HG03097 (cell line): Measurements from ENCODE around the gene MKNK1.
"Not testable (repeated sequence)": the region's sequence is repeated elsewhere in the genome, so short reads cannot be mapped to it uniquely, and the experiment has no call there.

Experiments used
- ATAC-seq: cut with Tn5 transposase; IDR thresholded peaks from one replicate; pipeline ENCODE4 v1.9.1; 2021; ENCODE audit not compliant: unreplicated experiment, low FRiP score

The MKNK1 gene

DNA sequence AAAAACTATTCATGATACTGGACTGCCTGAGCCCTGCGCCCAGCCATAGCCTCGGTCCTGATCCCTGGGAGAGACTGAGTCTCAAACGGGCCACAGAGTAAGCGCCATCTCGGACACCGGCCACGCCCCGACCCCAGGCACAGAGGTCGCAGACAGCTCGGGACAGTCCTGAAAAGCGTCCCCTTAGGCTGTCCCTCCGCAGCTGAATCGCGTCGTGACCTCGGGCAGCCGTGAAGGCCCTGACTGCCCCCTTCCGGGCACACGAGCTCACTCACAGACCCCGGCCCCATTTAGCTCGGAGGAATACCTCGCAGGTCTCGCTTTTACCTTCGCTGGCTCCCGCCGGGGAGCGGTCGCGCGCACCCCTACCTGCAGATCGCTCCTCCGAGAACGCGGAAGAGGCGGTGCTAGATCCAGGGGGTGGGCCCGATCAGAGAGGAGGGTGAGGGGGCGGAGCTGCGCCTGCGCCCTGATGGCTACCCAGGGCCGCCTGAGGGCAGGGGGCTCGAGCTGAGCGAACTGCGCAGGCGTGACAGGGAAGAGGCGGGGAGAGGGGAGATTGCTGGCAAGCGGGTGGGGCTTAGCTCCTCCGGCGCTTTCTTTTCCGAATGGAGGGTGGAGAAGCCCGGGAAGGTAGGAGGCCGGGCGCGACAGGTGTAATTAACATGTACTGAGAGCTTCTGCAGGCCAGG lies at the start of gene MKNK1:
TSS of gene MKNK1 (minus strand) at position 411 of the 692 bp plus-strand sequence. CDS start 20,941 bp downstream, outside the sequence.
- ATAC-seq, result peak; percentile 91

DNA sequence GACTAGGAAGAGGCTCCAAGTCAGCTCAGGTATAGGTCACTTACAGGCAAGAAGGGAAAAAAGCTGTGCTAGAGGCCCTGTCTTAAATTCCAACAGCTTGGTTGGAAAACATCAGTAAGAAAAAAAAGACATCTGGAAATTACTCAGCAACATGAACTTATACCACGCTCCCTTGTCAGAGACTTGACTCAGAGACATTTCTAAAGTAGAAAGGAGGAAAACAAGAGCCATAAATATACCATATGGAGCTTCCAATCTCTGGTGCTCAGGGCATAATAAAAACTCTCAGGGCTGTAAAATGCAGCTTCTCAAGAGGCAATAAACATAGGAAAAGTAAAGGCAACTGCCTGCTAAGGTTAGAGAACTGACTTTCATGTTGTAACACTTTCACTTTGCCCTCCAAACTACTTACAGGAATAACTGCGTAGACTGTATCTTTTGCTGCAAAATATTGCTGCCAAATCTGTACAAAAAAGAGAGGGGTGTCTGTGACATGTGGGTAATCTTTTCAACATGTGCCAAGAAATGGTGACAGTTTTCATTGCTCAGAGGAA lies 49.4 kb upstream of the MKNK1 start:
- no peak for ATAC-seq

DNA sequence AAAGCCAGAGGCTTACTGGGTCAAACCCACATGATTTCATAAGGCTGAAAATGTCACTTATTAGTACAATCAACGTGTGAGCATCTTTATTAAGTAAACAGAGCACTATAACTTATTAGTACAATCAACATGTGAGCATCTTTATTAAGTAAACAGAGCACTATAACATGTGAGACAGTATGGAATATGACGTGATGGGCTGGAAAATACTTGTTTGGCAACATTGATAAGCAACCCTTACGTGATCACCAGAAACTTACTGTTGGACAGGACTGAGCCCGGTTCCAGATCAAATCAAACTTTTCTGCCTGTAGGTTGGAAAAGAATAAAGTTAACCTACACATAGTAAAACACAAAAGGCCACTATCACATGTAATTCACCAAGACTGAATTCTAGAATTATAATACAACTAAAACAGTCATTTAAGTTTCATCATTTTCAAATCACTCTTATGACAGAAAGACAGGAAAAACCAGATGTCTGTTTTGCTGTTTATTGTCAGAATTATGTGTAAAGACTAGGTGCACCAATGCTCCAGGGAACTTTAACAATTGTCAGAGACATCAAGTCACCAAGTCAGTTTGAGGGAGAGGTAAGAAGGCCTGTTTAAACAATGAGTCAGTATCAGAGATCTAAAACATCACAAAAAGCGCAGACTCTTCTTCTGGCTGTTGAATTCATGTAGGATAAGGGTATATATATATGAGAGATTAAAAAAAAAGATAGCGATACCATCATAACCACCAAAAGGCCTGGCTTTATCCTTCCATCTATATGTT lies 48.4 kb upstream of the MKNK1 start:
- no peak for ATAC-seq

DNA sequence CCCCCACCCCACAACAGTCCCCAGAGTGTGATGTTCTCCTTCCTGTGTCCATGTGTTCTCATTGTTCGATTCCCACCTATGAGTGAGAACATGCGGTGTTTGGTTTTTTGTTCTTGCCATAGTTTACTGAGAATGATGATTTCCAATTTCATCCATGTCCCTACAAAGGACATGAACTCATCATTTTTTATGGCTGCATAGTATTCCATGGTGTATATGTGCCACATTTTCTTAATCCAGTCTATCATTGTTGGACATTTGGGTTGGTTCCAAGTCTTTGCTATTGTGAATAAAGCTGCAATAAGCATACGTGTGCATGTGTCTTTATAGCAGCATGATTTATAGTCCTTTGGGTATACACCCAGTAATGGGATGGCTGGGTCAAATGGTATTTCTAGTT lies 47.1 kb upstream of the MKNK1 start:
- ATAC-seq, result not testable (repeated sequence)

DNA sequence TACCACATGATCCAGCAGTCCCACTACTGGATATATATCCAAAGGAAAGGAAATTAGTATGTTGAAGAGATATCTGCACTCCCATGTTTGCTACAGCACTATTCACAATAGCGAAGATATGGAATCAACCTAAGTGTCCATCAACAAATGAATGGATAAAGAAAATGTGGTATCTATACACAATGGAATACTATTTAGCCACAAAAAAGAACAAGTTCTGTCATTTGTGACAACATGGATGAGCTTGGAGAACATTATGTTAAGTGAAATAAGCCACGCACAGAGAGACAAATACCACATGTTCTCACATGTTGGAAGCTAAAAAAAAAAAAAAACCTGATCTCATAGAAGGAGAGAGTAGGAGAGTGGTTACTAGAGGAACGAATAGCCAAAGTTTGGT lies 46.4 kb upstream of the MKNK1 start:
- ATAC-seq, result no peak

DNA sequence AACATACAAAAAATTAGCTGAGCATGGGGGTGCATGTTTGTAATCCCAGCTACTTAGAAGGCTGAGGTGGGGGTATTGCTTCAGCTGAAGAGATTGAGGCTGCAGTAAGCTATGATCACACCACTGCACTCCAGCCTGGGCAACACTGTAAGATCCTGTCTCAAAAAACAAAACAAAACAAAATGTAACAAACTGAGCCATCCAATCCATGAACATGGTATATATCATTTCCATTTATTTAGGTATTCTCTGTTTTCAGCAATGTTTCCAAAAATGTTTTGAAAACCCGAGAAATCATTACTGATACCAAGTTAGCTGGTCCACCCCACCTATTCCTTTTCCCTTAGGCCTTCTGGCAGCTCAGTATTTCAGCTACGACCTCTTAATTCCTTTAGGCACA lies 45.7 kb upstream of the MKNK1 start:
- no peak for ATAC-seq

DNA sequence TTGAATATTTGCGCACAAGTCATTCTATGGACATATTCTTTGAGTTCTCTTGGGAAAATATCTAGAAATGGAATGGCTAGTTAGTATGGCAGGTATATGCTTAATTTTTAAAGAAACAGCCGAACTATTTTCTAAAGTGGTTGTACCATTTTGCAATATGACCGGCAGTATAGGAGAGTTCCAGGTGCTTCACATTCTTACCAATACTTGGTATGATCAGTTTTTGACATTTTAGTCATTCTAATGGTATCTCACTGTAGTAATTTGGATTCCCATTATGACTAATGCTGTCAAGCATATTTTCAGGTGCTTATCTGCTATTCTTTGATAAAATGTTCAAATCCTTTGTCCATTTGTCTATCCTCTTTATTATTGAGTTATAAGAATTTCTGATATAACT lies 43.5 kb upstream of the MKNK1 start:
- ATAC-seq, result no peak

DNA sequence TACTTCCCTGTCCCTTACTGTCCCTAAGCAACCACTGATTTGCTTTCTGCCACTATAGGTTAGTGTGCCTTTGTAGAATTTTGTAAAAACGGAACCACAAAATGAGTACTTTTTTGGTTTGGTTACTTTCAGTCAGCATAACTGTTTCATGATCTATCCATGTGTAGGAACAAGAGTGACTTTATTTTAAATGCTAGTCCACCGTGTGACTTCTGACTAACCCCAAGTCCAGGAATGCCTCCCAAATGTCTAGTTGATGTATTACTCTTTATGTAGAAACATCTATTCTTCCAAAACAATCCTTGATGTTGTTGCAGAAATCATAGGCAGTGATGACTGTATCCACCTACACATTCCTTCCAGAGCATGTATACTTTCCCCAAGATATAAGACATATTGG lies 42.8 kb upstream of the MKNK1 start:
- no peak for ATAC-seq

DNA sequence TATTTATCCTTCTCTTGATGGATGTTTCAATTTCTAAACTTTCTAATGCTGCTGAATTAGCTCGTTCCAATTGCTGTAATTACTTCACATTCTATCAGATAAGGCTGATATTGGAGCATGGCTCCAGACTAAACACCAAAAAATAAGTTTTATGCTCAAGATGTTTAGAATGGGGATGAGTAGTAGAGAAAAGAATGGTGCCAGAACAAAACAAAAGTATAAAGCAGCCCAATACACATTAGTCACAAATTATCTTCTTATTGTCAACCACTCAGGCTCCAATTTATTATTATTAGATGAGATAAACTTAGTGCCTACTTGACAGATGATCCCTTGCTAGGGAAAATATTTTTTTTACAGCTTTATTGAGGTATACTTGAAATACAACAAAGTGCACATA lies 42.3 kb upstream of the MKNK1 start:
- ATAC-seq, result no peak

DNA sequence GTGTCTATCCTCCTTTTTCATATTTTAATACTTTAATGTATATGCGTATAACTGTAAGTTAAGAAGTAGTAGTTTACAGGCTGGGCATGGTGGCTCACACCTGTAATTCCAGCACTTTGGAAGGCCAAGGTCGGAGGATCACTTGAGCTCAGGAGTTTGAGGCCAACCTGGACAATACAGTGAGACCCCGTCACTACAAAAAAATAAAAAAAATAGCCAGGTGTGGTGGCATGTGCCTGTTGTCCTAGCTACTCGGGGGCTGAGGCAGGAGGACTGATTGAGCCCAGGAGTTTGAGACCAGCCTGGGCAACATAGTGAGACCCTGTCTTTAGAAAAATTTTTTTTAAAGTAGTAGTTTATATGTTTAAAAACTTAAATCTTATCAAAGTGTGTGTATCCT lies 41.7 kb upstream of the MKNK1 start:
- ATAC-seq, result no peak

DNA sequence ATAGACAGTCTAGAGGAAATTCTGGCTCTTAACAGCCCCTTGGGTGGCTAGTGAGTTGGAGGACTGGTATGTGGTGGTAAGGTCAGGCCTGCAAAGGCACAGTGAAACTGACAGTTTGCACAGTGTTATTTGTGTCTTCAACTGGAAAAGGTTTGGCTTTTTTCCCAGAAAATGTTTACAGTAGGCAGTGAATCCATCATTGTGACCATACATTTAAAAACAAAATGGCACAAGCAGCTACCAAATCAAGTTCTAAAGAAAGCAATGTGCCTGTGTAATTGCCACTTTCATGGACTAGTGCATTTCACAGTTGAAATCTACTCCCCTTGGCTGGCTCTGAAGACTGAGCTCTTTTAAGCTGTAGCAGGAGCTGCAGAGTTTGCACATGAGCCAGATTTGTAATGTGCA lies 39.3 kb upstream of the MKNK1 start:
- ATAC-seq, result no peak

DNA sequence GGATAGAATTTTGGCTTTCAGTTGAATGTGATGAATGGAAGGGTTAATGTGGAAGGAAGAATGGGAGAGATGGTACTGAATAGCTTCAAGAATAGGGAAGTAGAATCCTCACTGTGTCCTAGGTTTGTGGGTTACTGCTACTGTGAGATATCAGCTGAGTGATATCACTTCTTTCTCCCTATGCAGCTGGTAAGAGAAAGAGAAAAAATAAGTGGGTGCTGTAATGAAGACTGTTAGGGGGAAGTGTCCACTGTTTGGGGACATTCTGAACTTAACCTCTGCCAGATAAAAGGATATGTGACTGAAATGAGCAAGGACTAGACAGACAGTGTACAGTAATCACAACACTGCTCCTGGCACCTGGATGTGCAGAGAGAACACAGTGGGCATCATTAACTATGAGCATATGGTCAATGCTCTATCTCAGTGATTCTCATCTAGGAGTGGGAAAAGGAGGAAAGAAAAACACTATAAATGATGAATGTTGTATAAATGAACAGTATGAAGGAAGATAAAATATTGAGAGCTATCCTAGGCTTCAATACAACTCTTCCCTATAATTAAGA lies 38.1 kb upstream of the MKNK1 start:
- no peak for ATAC-seq

DNA sequence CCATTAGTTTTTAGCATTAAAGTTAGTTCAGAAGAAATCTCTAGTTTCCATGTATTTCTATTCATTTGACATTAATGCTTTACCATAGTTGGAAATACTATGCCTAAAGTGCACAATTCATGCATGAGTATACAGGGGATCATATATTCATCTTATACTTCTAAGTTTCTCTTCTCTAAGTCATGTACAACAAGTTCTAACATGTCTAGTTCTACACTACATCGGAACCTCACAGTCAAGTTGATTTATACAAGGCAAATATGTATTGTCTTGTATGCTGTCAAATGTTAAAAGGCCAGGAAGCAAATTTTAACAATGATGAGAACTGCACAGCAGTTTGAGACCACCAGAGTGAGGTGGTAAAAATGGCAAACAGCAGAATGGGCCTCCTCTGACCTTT lies 35.5 kb upstream of the MKNK1 start:
- no peak for ATAC-seq

DNA sequence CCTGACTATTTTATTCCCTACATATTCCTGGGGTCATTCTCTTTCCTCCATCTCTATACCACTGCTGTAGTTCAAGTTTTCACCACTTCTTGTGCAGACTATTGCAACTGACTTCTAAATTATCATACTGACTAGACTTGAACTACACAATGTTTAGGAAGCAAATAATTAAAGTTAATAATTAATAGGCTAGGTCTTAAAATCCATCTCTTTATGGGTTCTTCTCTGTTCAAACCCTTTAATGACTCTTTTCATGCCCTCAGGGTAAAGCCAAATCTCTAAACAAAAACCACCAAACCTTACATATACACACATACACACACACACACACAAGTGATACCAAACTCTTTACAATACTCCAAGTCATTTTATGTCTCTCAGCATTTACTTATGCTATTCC lies 34.9 kb upstream of the MKNK1 start:
- ATAC-seq, result no peak

DNA sequence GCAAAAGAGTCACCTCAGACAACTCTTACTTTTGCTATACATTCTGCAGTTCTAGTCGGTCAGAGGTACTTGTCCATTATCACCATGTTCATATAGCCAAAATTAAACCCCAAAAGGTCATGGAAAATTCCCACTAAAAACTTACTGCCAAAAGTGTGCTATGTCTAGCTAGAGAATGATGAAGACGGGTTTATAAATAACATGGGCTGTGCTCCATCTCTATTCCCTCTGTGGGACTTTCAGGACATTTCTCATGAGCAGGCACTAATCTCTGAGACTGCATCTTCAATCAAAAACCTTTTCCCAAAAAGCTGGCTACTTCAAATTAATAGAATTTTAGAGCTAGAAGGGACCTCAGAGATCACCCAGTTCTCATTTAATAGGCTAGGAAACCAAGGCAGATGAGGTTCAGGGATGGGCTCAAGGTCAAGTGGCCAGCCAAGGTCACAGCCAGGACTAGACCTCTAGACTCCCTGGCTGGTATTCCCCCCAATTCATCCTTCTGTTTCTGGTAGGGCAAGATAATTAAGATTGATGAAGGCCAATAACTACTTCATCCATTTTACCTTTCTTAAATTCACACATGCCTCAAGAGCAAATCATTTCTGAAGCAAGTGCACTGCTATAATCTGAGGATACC lies 33.5 kb upstream of the MKNK1 start:
- ATAC-seq, result no peak

DNA sequence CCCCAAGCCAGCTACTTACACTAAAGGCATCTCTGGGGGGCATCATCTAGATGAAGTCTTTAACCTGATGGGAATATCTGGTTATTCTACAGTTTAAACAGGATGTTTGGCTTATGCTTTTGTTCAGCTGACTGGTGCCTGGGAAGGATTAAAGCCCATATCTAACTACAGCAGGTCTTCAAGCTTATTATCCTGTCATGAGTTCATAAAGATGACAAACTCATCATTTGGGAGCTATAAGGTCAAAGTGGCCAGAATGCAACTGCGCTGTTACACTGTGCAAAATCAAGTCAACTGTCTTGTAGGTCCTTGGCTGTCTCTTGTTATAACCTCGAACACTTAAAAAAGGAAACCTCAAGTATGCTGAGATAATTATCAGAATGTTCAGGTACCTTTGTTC lies 31.1 kb upstream of the MKNK1 start:
- no peak for ATAC-seq

DNA sequence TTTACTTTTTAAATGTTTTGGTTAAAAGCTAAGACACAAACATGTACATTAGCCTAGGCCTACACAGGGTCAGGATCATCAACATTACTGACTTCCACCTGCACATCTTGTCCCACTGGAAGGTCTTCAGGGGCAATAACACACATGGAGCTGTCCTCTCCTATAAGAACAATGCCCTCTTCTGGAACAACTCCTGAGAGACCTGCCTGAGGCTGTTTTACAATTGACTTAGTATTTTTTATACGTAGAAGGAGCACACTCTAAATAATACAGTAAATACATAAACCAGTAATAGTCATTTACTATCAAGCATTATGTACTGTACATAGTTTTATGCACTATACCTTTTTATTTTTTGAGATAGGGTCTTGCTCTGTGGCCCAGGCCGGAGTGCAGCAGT lies 26.7 kb upstream of the MKNK1 start:
- no peak for ATAC-seq

DNA sequence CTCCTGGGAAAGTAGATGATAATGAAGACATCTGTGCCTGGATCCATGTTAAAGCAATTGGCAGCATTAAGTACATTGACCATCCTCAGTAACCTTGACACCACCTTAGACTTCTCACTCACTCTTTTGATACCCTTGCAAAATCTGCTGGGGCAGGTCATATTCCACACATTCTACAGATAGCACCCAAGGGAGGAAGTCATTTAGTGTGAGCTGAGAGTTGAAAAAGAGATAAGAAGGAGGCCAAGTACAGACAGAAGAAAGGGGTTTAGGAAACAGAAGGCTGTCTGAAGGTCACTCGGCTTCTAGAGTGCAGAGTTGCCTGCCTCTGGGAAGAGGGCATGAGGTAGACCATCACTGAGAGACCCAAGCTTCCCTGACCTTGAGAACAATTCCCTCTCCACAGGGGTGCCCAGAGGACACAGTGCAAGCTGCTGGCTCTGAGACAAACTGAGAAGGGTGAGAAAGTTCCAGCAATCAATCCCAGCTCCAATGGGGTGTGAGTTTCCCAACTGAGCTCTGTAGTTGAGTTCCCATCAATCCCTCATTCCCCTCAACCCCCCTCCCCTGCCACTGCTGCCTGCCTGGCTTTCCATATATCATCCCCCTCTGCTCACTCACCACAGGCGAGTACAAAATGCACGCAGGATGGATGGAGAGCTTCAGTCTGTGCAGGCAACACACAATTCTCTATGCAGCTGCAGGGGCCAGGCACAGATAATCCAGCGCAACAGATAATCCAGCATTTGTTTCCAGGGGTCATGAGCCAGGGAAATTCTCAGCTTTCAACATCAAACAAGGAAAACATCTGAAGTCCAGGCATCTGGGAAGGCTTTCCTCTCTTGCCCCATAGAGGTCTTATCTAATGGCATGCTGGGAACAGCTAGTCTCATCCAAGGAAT lies 19.9 kb upstream of the MKNK1 start:
- ATAC-seq, result no peak

DNA sequence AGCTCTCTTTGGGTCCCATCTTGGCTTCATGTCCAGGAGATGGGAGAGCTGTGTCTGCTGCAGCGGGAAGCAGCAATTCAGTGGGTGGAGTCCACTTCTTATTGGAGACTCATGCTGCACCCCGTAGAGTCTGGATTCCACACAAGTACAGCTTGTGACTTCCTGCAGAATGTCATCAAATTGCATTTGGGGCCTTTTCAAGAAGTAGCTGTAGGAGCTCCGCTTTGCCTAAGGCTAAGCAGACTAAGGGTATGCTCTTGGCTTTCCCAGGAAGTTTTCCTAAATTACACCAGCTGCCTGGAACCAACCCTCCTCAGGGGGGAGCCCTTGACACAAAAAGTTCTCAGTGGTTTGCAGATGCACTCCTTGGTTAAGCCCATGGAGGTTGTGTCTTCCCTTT lies 18.3 kb upstream of the MKNK1 start:
- ATAC-seq, result no peak

DNA sequence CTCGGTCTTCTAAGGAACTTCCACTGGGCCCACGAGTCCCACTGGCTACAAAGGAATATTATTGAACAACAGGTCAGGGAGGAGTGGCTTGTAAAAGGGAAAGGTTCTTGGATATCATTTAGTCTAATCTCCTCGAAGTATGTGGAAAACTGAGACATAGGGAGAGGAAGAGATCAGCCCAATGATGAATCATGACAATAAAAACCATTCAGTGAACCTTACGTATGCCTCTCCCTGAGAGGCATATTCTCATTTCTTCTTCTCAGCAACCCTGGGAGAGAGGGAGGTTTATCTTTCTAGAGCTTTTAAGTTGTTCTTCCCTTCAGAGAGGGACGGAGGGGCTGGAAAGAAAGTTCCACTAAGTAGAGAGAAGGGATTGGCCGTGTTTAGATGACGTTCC lies 17.9 kb upstream of the MKNK1 start:
- ATAC-seq, result no peak
